Astrocyte of the spinal cord (primary cell): Measurements from ENCODE around the gene SHISA6.

Source experiments
- DNase-seq: peaks from one replicate; pipeline ENCODE4 v3.0.0; 2011; ENCODE audit warnings: low read depth, low spot score
- H3K4me3 ChIP-seq: 2 replicates; pipeline ENCODE4 v1.5.1; 2011; ENCODE audit warnings: low read depth, mild to moderate bottlenecking, low read length, moderate library complexity
- CTCF ChIP-seq: IDR thresholded peaks from 2 replicates; pipeline ENCODE4 v1.5.1; 2012; ENCODE audit warnings: low read depth, mild to moderate bottlenecking, low read length, inconsistent platforms
- in situ Hi-C: cut with HindIII; loops from 2 replicates; pipeline ENCODE4 v1.10.0; 2017; ENCODE audit warnings: low sequenced_read_pairs

Gene SHISA6

GRCh38 chr17:11404431-11405276 is 163.6 kb downstream of the SHISA6 start:
- in situ Hi-C loops, result no loop called here
- no peak for TF ChIP-seq CTCF

GRCh38 chr17:11406716-11407115 is 165.7 kb downstream of the SHISA6 start:
- no peak overlapping the region for H3K4me3 ChIP-seq
- no peak for DNase-seq
- in situ Hi-C loops, result no loop called here
- TF ChIP-seq CTCF, result no peak

More at GRCh38 chr17:11404431-11405276, 163.6 kb downstream of the SHISA6 start:
- no peak for DNase-seq
- H3K4me3 ChIP-seq, result no peak overlapping the region

- in situ Hi-C loops, result no loop called here
- TF ChIP-seq CTCF, result no peak
- H3K4me3 ChIP-seq, result no peak overlapping the region
- DNase-seq, result no peak
Observed at GRCh38 chr17:11412654-11413053, 171.6 kb downstream of the SHISA6 start.

GRCh38 chr17:11418342-11418741 is 177.3 kb downstream of the SHISA6 start:
- H3K4me3 ChIP-seq, result no peak overlapping the region
- in situ Hi-C loops, result no loop called here
- DNase-seq, result no peak
- no peak for TF ChIP-seq CTCF

GRCh38 chr17:11430751-11431150 is 189.7 kb downstream of the SHISA6 start:
- H3K4me3 ChIP-seq, result no peak overlapping the region
- in situ Hi-C loops, result no loop called here
- TF ChIP-seq CTCF, result no peak
- no peak for DNase-seq

- in situ Hi-C loops, result no loop called here
- no peak for TF ChIP-seq CTCF
- no peak overlapping the region for H3K4me3 ChIP-seq
- no peak for DNase-seq
Observed at GRCh38 chr17:11438673-11439072, 197.7 kb downstream of the SHISA6 start.

- DNase-seq, result no peak
- H3K4me3 ChIP-seq, result no peak overlapping the region
- in situ Hi-C loops, result no loop called here
- no peak for TF ChIP-seq CTCF
Observed at GRCh38 chr17:11441004-11441403, 200.0 kb downstream of the SHISA6 start.
